PC-3 (cell line): ENCODE results near the gene BCAS1. TPM values are rescaled to one million over a fixed set of nuclear protein-coding genes. Genes with fewer than 3 reads are reported as not detected.

Experiments
- ATAC-seq: fragments of 200-7000 bp; cut with Tn5 transposase; 2 replicates; pipeline ENCODE4 v1.9.1; 2020; ENCODE audit warnings: mild to moderate bottlenecking, moderate library complexity
- BruUV-seq: library from RNA; stranded (reverse); fragments of 400-500 nt; replicated peaks from 2 replicates; lab custom pipeline; 2021; lab: Mats Ljungman, UMichigan
- CTCF ChIA-PET: fragments of 300-600 bp; sonication (Branson Sonifier 250); formaldehyde crosslinking; loops from one replicate; lab custom pipeline; 2022; ENCODE audit warnings: antibody characterized with exemption; lab: Charles Lee
- POLR2A ChIA-PET: fragments of 300-600 bp; sonication (Branson Sonifier 250); formaldehyde crosslinking; loops from one replicate; lab custom pipeline; 2022; ENCODE audit warnings: antibody characterized with exemption; ENCODE audit not compliant: unreplicated experiment; lab: Charles Lee
- DNase-seq: peaks from one replicate; pipeline ENCODE4 v3.0.0-alpha.2; 2015
- H2AFZ ChIP-seq: fragments of 300-600 bp; sonication (generic); 2 replicates; pipeline ENCODE4 v1.6.0; 2016; ENCODE audit warnings: antibody characterized with exemption, low read length
- H3F3A ChIP-seq: fragments of 300-600 bp; sonication (generic); one replicate; pipeline ENCODE4 v1.6.0; 2017; ENCODE audit warnings: antibody characterized with exemption, low read length, control low read depth, mild to moderate bottlenecking; ENCODE audit not compliant: unreplicated experiment
- H3K27ac ChIP-seq: fragments of 300-600 bp; sonication (generic); 2 replicates; pipeline ENCODE4 v1.5.1; 2016; ENCODE audit warnings: mild to moderate bottlenecking, low read length
- H3K27me3 ChIP-seq: fragments of 300-600 bp; sonication (generic); 2 replicates; pipeline ENCODE4 v1.6.1; 2016; ENCODE audit warnings: low read length, mixed read lengths
- H3K36me3 ChIP-seq: fragments of 300-600 bp; sonication (generic); 2 replicates; pipeline ENCODE4 v1.6.1; 2016; ENCODE audit warnings: low read depth, mixed run types, low read length, mixed read lengths
- H3K4me1 ChIP-seq: fragments of 300-600 bp; sonication (generic); 2 replicates; pipeline ENCODE4 v1.5.1; 2016; ENCODE audit warnings: low read length; ENCODE audit not compliant: insufficient read depth
- H3K4me2 ChIP-seq: fragments of 300-600 bp; sonication (generic); 2 replicates; pipeline ENCODE4 v1.6.0; 2016; ENCODE audit warnings: low read length
- H3K4me3 ChIP-seq: fragments of 300-600 bp; sonication (generic); 2 replicates; pipeline ENCODE4 v1.5.1; 2016; ENCODE audit warnings: mild to moderate bottlenecking, low read length, mixed read lengths
- H3K79me2 ChIP-seq: fragments of 300-600 bp; sonication (generic); 2 replicates; pipeline ENCODE4 v1.6.1; 2017; ENCODE audit warnings: low read length, mixed read lengths
- H3K9ac ChIP-seq: fragments of 300-600 bp; sonication (generic); 2 replicates; pipeline ENCODE4 v1.6.0; 2016; ENCODE audit warnings: mild to moderate bottlenecking, low read length
- H3K9me2 ChIP-seq: fragments of 300-600 bp; sonication (generic); replicated peaks from 2 replicates; pipeline ENCODE4 v1.6.1; 2016; ENCODE audit warnings: mixed run types, low read length, mixed read lengths
- H3K9me3 ChIP-seq: fragments of 300-600 bp; sonication (generic); 2 replicates; pipeline ENCODE4 v1.6.1; 2016; ENCODE audit warnings: low read length, mixed read lengths
- H4K20me1 ChIP-seq: fragments of 300-600 bp; sonication (generic); 2 replicates; pipeline ENCODE4 v1.6.1; 2016; ENCODE audit warnings: low read length, mixed read lengths
- CTCF ChIP-seq: fragments of 300-600 bp; sonication (generic); conservative IDR thresholded peaks from 2 replicates; pipeline ENCODE4 v1.5.1; 2017; ENCODE audit warnings: antibody characterized with exemption, low read depth, mild to moderate bottlenecking, low read length
- EZH2 ChIP-seq: fragments of 300-600 bp; sonication (generic); IDR thresholded peaks from one replicate; pipeline ENCODE4 v1.6.1; 2017; ENCODE audit warnings: antibody characterized with exemption, mild to moderate bottlenecking, low read length; ENCODE audit not compliant: unreplicated experiment
- EZH2phosphoT487 ChIP-seq: fragments of 300-600 bp; sonication (generic); IDR thresholded peaks from 2 replicates; pipeline ENCODE4 v1.6.1; 2018; ENCODE audit warnings: mild to moderate bottlenecking, antibody characterized with exemption, low read length, borderline replicate concordance
- intact Hi-C: fragments of 100-400 bp; cut with micrococcal nuclease; formaldehyde crosslinking; loops from 2 replicates; pipeline ENCODE4 v1.9.0; 2023
- total RNA-seq: library from RNA; depleted of rRNA; stranded (reverse); fragments of >200 nt; gene quantifications from 2 replicates; pipeline ENCODE4 v1.2.3, GENCODE V29; 2014

The BCAS1 gene
- total RNA-seq, 1 experiment from 2014 or later: 0.18 TPM

GRCh38 chr20:54004445-54004844 is 65.9 kb downstream of the BCAS1 start:
- intact Hi-C loops: no loop called here
- TF ChIP-seq CTCF (no peak), EZH2 (no peak), EZH2phosphoT487 (no peak)
- Histone ChIP-seq H2AFZ (no peak overlapping the region), H3K36me3 (no peaks in the 10 kb centered on the region), H3K9me2 (no peaks in the 10 kb centered on the region), H3K9me3 (peaks cover 12% of the 10 kb centered on the region), H4K20me1 (no peaks in the 10 kb centered on the region), H3K4me2 (no peak overlapping the region), H3K79me2 (no peaks in the 10 kb centered on the region), H3K27me3 (peaks cover 49% of the 10 kb centered on the region), H3K4me3 (no peak overlapping the region), H3K4me1 (no peaks in the 10 kb centered on the region), H3F3A (no peaks in the 10 kb centered on the region), H3K9ac (no peak overlapping the region), H3K27ac (no peak overlapping the region)
- ChIA-PET POLR2A (no interaction called here), CTCF (no interaction called here)
- DNase-seq (no peak), ATAC-seq (no peak)
- no TSS peak for BruUV-seq

GRCh38 chr20:54002741-54003140 is 67.7 kb downstream of the BCAS1 start:
- Histone ChIP-seq H2AFZ (no peak overlapping the region), H3K9me3 (peaks cover 12% of the 10 kb centered on the region), H3K4me1 (no peaks in the 10 kb centered on the region), H3F3A (no peaks in the 10 kb centered on the region), H3K4me2 (no peak overlapping the region), H3K9me2 (no peaks in the 10 kb centered on the region), H3K36me3 (no peaks in the 10 kb centered on the region), H3K79me2 (no peaks in the 10 kb centered on the region), H3K9ac (no peak overlapping the region), H3K27me3 (peaks cover 40% of the 10 kb centered on the region), H3K4me3 (no peak overlapping the region), H4K20me1 (no peaks in the 10 kb centered on the region), H3K27ac (no peak overlapping the region)
- BruUV-seq: no TSS peak
- DNase-seq: no peak
- no peak for ATAC-seq
- POLR2A ChIA-PET: no interaction called here
- TF ChIP-seq CTCF (no peak), EZH2phosphoT487 (no peak), EZH2 (no peak)
- CTCF ChIA-PET: no interaction called here
- intact Hi-C loops: no loop called here

- DNase-seq (no peak), ATAC-seq (no peak)
- no peaks in the 10 kb centered on the region for H4K20me1 ChIP-seq
- ChIA-PET POLR2A (no interaction called here), CTCF (no interaction called here)
- H3K36me3 ChIP-seq: no peaks in the 10 kb centered on the region
- H3K4me1 ChIP-seq: no peaks in the 10 kb centered on the region
- H3K27me3 ChIP-seq: peaks cover 39% of the 10 kb centered on the region
- H3K4me3 ChIP-seq: no peak overlapping the region
- intact Hi-C loops: no loop called here
- no TSS peak for BruUV-seq
- H3K9me3 ChIP-seq: peaks cover 12% of the 10 kb centered on the region
- H3K4me2 ChIP-seq: no peak overlapping the region
- H3K9me2 ChIP-seq: no peaks in the 10 kb centered on the region
- no peak overlapping the region for H3K9ac ChIP-seq
- H3F3A ChIP-seq: no peaks in the 10 kb centered on the region
- TF ChIP-seq EZH2phosphoT487 (no peak), CTCF (no peak), EZH2 (no peak)
- H3K27ac ChIP-seq: no peak overlapping the region
- H3K79me2 ChIP-seq: no peaks in the 10 kb centered on the region
- no peak overlapping the region for H2AFZ ChIP-seq
These were observed 68.3 kb downstream of the BCAS1 start for GRCh38 chr20:54002056-54002575.
